IPS-NIHi7 (cell line): Measurements from ENCODE around the gene KIF5B.
"Not testable (repeated sequence)": the region's sequence is repeated elsewhere in the genome, so short reads cannot be mapped to it uniquely, and the experiment has no call there.

Experiments used
- DNase-seq: peaks from one replicate; pipeline ENCODE4 v3.0.0; 2012; ENCODE audit warnings: mixed read lengths; ENCODE audit errors: extremely low spot score

Gene KIF5B

GRCh38 chr10:32056136-32057035, at the start of gene KIF5B:
Gene KIF5B, minus strand, starts transcription at chr10:32056425. Its CDS starts 452 bp downstream, at chr10:32055973.
- peak; percentile 99 for DNase-seq

- DNase-seq: no peak
Measured at GRCh38 chr10:32105782-32106382, 49.7 kb upstream of the KIF5B start.

GRCh38 chr10:32104622-32105509, 48.6 kb upstream of the KIF5B start:
- no peak for DNase-seq

- no peak for DNase-seq
Measured at GRCh38 chr10:32104181-32104580, 48.0 kb upstream of the KIF5B start.

- no peak for DNase-seq
Measured at GRCh38 chr10:32103721-32104120, 47.5 kb upstream of the KIF5B start.

GRCh38 chr10:32098566-32099259, 42.5 kb upstream of the KIF5B start:
- not testable (repeated sequence) for DNase-seq

- no peak for DNase-seq
Measured at GRCh38 chr10:32095116-32095733, 39.0 kb upstream of the KIF5B start.

GRCh38 chr10:32093650-32094049, 37.4 kb upstream of the KIF5B start:
- no peak for DNase-seq

- DNase-seq: no peak
Measured at GRCh38 chr10:32091046-32091445, 34.8 kb upstream of the KIF5B start.

GRCh38 chr10:32084185-32084851, 28.1 kb upstream of the KIF5B start:
- no peak for DNase-seq

GRCh38 chr10:32077896-32078485, 21.8 kb upstream of the KIF5B start:
- DNase-seq: peak; percentile 28

- no peak for DNase-seq
Measured at GRCh38 chr10:32073659-32074058, 17.4 kb upstream of the KIF5B start.

- no peak for DNase-seq
Measured at GRCh38 chr10:32073128-32073527, 16.9 kb upstream of the KIF5B start.

- DNase-seq: peak; percentile 35
Measured at GRCh38 chr10:32072025-32072800, 16.0 kb upstream of the KIF5B start.

GRCh38 chr10:32070645-32071044, 14.4 kb upstream of the KIF5B start:
- no peak for DNase-seq

GRCh38 chr10:32068569-32068968, 12.3 kb upstream of the KIF5B start:
- no peak for DNase-seq

GRCh38 chr10:32067931-32068330, 11.7 kb upstream of the KIF5B start:
- DNase-seq: not testable (repeated sequence)

- no peak for DNase-seq
Measured at GRCh38 chr10:32065856-32066255, 9.6 kb upstream of the KIF5B start.

- no peak for DNase-seq
Measured at GRCh38 chr10:32061440-32061839, 5.2 kb upstream of the KIF5B start.
